ENCODE data around the gene RNASE11.

GRCh38 chr14:20632831-20633691 lies 45.3 kb upstream of the RNASE11 start:
- TF ChIP-seq, protein P1, sequence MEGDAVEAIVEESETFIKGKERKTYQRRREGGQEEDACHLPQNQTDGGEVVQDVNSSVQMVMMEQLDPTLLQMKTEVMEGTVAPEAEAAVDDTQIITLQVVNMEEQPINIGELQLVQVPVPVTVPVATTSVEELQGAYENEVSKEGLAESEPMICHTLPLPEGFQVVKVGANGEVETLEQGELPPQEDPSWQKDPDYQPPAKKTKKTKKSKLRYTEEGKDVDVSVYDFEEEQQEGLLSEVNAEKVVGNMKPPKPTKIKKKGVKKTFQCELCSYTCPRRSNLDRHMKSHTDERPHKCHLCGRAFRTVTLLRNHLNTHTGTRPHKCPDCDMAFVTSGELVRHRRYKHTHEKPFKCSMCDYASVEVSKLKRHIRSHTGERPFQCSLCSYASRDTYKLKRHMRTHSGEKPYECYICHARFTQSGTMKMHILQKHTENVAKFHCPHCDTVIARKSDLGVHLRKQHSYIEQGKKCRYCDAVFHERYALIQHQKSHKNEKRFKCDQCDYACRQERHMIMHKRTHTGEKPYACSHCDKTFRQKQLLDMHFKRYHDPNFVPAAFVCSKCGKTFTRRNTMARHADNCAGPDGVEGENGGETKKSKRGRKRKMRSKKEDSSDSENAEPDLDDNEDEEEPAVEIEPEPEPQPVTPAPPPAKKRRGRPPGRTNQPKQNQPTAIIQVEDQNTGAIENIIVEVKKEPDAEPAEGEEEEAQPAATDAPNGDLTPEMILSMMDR (IDR thresholded peaks at IDR 0.05; ENCODE audit: insufficient read depth, low read length): no peak
- no peak for TF ChIP-seq POLR2AphosphoS5 (IDR thresholded peaks at IDR 0.05; ENCODE audit: low read depth)
- TF ChIP-seq, protein P2, sequence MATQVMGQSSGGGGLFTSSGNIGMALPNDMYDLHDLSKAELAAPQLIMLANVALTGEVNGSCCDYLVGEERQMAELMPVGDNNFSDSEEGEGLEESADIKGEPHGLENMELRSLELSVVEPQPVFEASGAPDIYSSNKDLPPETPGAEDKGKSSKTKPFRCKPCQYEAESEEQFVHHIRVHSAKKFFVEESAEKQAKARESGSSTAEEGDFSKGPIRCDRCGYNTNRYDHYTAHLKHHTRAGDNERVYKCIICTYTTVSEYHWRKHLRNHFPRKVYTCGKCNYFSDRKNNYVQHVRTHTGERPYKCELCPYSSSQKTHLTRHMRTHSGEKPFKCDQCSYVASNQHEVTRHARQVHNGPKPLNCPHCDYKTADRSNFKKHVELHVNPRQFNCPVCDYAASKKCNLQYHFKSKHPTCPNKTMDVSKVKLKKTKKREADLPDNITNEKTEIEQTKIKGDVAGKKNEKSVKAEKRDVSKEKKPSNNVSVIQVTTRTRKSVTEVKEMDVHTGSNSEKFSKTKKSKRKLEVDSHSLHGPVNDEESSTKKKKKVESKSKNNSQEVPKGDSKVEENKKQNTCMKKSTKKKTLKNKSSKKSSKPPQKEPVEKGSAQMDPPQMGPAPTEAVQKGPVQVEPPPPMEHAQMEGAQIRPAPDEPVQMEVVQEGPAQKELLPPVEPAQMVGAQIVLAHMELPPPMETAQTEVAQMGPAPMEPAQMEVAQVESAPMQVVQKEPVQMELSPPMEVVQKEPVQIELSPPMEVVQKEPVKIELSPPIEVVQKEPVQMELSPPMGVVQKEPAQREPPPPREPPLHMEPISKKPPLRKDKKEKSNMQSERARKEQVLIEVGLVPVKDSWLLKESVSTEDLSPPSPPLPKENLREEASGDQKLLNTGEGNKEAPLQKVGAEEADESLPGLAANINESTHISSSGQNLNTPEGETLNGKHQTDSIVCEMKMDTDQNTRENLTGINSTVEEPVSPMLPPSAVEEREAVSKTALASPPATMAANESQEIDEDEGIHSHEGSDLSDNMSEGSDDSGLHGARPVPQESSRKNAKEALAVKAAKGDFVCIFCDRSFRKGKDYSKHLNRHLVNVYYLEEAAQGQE (IDR thresholded peaks at IDR 0.05; ENCODE audit: insufficient replicate concordance, low read depth): no peak
- no peak for TF ChIP-seq GABPA (IDR thresholded peaks at IDR 0.05; ENCODE audit: low read depth)
- no peak for TF ChIP-seq SPI1 (IDR thresholded peaks at IDR 0.05; ENCODE audit: borderline replicate concordance, low read depth)

Measured in HL-60 (cell line).